H9 (cell line): ENCODE data around the gene BRPF1. TPM values are rescaled to one million over a fixed set of nuclear protein-coding genes. Genes with fewer than 3 reads are reported as not detected.

Experiments used
- DNase-seq: peaks from one replicate; pipeline ENCODE4 v3.0.0-alpha.2; 2017
- H2AFZ ChIP-seq: one replicate; pipeline ENCODE4 v1.6.1; 2013; ENCODE audit warnings: mild to moderate bottlenecking, low read length, control low read depth, moderate library complexity
- H2AK5ac ChIP-seq: 2 replicates; pipeline ENCODE4 v1.6.1; 2013; ENCODE audit warnings: low read length, control low read depth, mixed read lengths; ENCODE audit not compliant: insufficient read length
- H2BK120ac ChIP-seq: one replicate; pipeline ENCODE4 v1.6.1; 2013; ENCODE audit warnings: low read depth, mild to moderate bottlenecking, low read length, control low read depth, inconsistent platforms; ENCODE audit not compliant: poor library complexity, severe bottlenecking
- H2BK12ac ChIP-seq: 2 replicates; pipeline ENCODE4 v1.6.1; 2013; ENCODE audit warnings: low read length, control low read depth, mixed read lengths, low read depth; ENCODE audit not compliant: insufficient read length
- H2BK15ac ChIP-seq: 2 replicates; pipeline ENCODE4 v1.6.1; 2013; ENCODE audit warnings: low read depth, low read length, control low read depth
- H2BK20ac ChIP-seq: one replicate; pipeline ENCODE4 v1.6.1; 2013; ENCODE audit warnings: low read depth, mild to moderate bottlenecking, low read length, control low read depth, inconsistent platforms; ENCODE audit not compliant: poor library complexity, severe bottlenecking
- H2BK5ac ChIP-seq: 2 replicates; pipeline ENCODE4 v1.6.1; 2013; ENCODE audit warnings: low read length, control low read depth, mixed read lengths; ENCODE audit not compliant: insufficient read length
- H3K14ac ChIP-seq: 2 replicates; pipeline ENCODE4 v1.6.1; 2013; ENCODE audit warnings: low read length, control low read depth; ENCODE audit not compliant: insufficient read depth
- H3K18ac ChIP-seq: 2 replicates; pipeline ENCODE4 v1.6.1; 2013; ENCODE audit warnings: low read depth, mild to moderate bottlenecking, mixed read lengths, low read length, control low read depth; ENCODE audit not compliant: insufficient read length
- H3K23ac ChIP-seq: 2 replicates; pipeline ENCODE4 v1.6.1; 2013; ENCODE audit warnings: low read length, control low read depth, mixed read lengths, low read depth; ENCODE audit not compliant: insufficient read length
- H3K23me2 ChIP-seq: 2 replicates; pipeline ENCODE4 v1.6.1; 2013; ENCODE audit warnings: low read depth, mild to moderate bottlenecking, mixed read lengths, low read length, control low read depth; ENCODE audit not compliant: insufficient read length, poor library complexity, severe bottlenecking
- H3K27ac ChIP-seq: 2 replicates; pipeline ENCODE4 v1.5.1; 2013; ENCODE audit warnings: low read length, control low read depth, mixed read lengths, low read depth; ENCODE audit not compliant: insufficient read length
- H3K27me3 ChIP-seq: 2 replicates; pipeline ENCODE4 v1.6.1; 2013; ENCODE audit warnings: low read length, control low read depth, inconsistent platforms; ENCODE audit not compliant: insufficient read depth
- H3K4ac ChIP-seq: 2 replicates; pipeline ENCODE4 v1.6.1; 2013; ENCODE audit warnings: low read depth, mild to moderate bottlenecking, control low read depth, inconsistent platforms, low read length, moderate library complexity
- H3K4me1 ChIP-seq: 2 replicates; pipeline ENCODE4 v1.6.1; 2013; ENCODE audit warnings: low read length, control low read depth, inconsistent platforms; ENCODE audit not compliant: insufficient read depth
- H3K4me2 ChIP-seq: 2 replicates; pipeline ENCODE4 v1.6.1; 2013; ENCODE audit warnings: low read length, control low read depth, mixed read lengths; ENCODE audit not compliant: insufficient read length, insufficient read depth
- H3K56ac ChIP-seq: 2 replicates; pipeline ENCODE4 v1.6.1; 2013; ENCODE audit warnings: low read depth, mild to moderate bottlenecking, mixed read lengths, low read length, control low read depth; ENCODE audit not compliant: insufficient read length
- H3K79me1 ChIP-seq: 2 replicates; pipeline ENCODE4 v1.6.1; 2013; ENCODE audit warnings: low read depth, mild to moderate bottlenecking, moderate library complexity, low read length, control low read depth, inconsistent platforms; ENCODE audit not compliant: insufficient read depth, poor library complexity, severe bottlenecking
- H3K79me2 ChIP-seq: 2 replicates; pipeline ENCODE4 v1.6.1; 2013; ENCODE audit warnings: low read length, control low read depth, inconsistent platforms; ENCODE audit not compliant: insufficient read depth
- H3K9ac ChIP-seq: 2 replicates; pipeline ENCODE4 v1.6.1; 2013; ENCODE audit warnings: low read length, control low read depth, mixed read lengths; ENCODE audit not compliant: insufficient read length; ENCODE audit errors: extremely low read depth
- H3K9me3 ChIP-seq: one replicate; pipeline ENCODE4 v1.6.1; 2013; ENCODE audit warnings: low read depth, low read length, inconsistent platforms; ENCODE audit not compliant: control insufficient read depth
- H3T11ph ChIP-seq: one replicate; pipeline ENCODE4 v1.6.1; 2013; ENCODE audit warnings: mild to moderate bottlenecking, low read length, control low read depth, inconsistent platforms
- H4K20me1 ChIP-seq: one replicate; pipeline ENCODE4 v1.6.1; 2013; ENCODE audit not compliant: control insufficient read depth, insufficient read length, insufficient read depth
- H4K5ac ChIP-seq: 2 replicates; pipeline ENCODE4 v1.6.1; 2013; ENCODE audit warnings: low read depth, mild to moderate bottlenecking, mixed read lengths, low read length, control low read depth; ENCODE audit not compliant: insufficient read length
- H4K8ac ChIP-seq: replicated peaks from 2 replicates; pipeline ENCODE4 v1.6.1; 2013; ENCODE audit warnings: low read length, control low read depth, mixed read lengths, low read depth; ENCODE audit not compliant: insufficient read length
- H4K91ac ChIP-seq: 2 replicates; pipeline ENCODE4 v1.6.1; 2013; ENCODE audit warnings: low read depth, mild to moderate bottlenecking, moderate library complexity, mixed read lengths, low read length, control low read depth; ENCODE audit not compliant: insufficient read length
- H3K27ac Mint-ChIP-seq, 3 experiments: 2 replicates in 2 of 3; 3 replicates in 1 of 3; pipeline ENCODE4 v1.8.0; 2020 to 2021; ENCODE audit warnings: mixed read lengths in 3 of 3, mild to moderate bottlenecking in 1 of 3, moderate library complexity in 1 of 3
- H3K27me3 Mint-ChIP-seq: 2 replicates; pipeline ENCODE4 v1.8.0; 2021; ENCODE audit warnings: low read depth, mild to moderate bottlenecking, moderate library complexity, mixed read lengths
- H3K36me3 Mint-ChIP-seq, 3 experiments: 2 replicates in 2 of 3; 3 replicates in 1 of 3; pipeline ENCODE4 v1.8.0; 2020 to 2021; ENCODE audit warnings: low read depth in 3 of 3, mixed read lengths in 3 of 3; ENCODE audit not compliant: insufficient read depth in 1 of 3
- H3K4me1 Mint-ChIP-seq, 2 experiments: 2 replicates each; pipeline ENCODE4 v1.8.0; 2020; ENCODE audit warnings: mixed read lengths in 2 of 2
- H3K4me3 Mint-ChIP-seq, 2 experiments: 2 replicates in 1 of 2; 3 replicates in 1 of 2; pipeline ENCODE4 v1.8.0; 2020 to 2021; ENCODE audit warnings: mild to moderate bottlenecking in 2 of 2, mixed read lengths in 2 of 2, moderate library complexity in 1 of 2
- H3K9me3 Mint-ChIP-seq, 2 experiments: 2 replicates in 1 of 2; 3 replicates in 1 of 2; pipeline ENCODE4 v1.8.0; 2020; ENCODE audit warnings: mild to moderate bottlenecking in 2 of 2, mixed read lengths in 2 of 2, moderate library complexity in 1 of 2
- WGBS: extraction: QIAGEN DNeasy Blood & Tissue Kit; methylation state at CpG from one replicate; pipeline ENCODE4 v1.1.7; 2013; ENCODE audit warnings: missing lambda C conversion rate, low lambda C conversion rate, mixed read lengths; ENCODE audit not compliant: insufficient read length; ENCODE audit errors: extremely low coverage; 5-methylcytosine and 5-hydroxymethylcytosine counted together
- total RNA-seq: library from RNA; stranded (reverse); gene quantifications from 2 replicates; pipeline ENCODE4 v1.2.1, GENCODE V29; 2021
- TF ChIP-seq, protein P1 (sequence below): fragments of 200-600 bp; sonication (generic); conservative IDR thresholded peaks from 3 replicates; pipeline ENCODE4 v1.8.0; 2021; ENCODE audit warnings: antibody characterized with exemption, mild to moderate bottlenecking

The BRPF1 gene
- total RNA-seq, 1 experiment from 2014 or later = 38.6 TPM

DNA sequence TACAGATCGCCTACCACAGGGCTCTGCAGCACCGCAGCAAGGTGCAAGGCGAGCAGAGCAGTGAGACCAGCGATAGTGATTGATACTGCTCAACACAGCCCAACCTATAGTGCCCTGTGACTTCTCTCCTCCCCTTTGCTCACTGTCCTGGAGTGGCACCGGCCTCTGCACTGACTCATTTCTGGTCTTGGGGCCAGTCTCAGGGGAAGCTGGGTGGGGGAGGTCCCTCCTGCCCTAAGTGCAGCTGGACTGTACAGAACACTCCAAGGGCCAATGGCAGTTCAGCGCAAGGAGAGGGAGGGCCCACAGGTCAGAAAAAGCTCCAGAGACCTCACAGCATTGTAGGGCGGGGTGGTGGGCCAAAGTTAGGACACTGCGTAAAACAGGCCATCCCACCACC is 15.7 kb downstream of the BRPF1 start:
- Histone ChIP-seq H3K14ac (no peak overlapping the region), H2AK5ac (no peak overlapping the region), H4K8ac (no peak overlapping the region), H3K79me1 (no peaks in the 10 kb centered on the region), H4K91ac (no peak overlapping the region), H3K27ac (no peak overlapping the region), H3K4me2 (no peak overlapping the region), H3K4ac (no peak overlapping the region), H2BK120ac (no peak overlapping the region), H3K9me3 (no peaks in the 10 kb centered on the region), H2BK15ac (no peak overlapping the region), H3K23ac (no peak overlapping the region), H3K27me3 (no peaks in the 10 kb centered on the region), H3K4me1 (no peaks in the 10 kb centered on the region), H3K18ac (no peak overlapping the region), H4K20me1 (no peaks in the 10 kb centered on the region), H2AFZ (no peak overlapping the region), H4K5ac (no peak overlapping the region), H2BK20ac (no peak overlapping the region), H2BK5ac (no peak overlapping the region), H3K79me2 (no peaks in the 10 kb centered on the region), H2BK12ac (no peak overlapping the region), H3T11ph (no peak overlapping the region), H3K23me2 (no peaks in the 10 kb centered on the region), H3K9ac (no peak overlapping the region), H3K56ac (no peak overlapping the region)
- Mint-ChIP-seq H3K36me3 (peaks cover 56 to 88% (median 80%) of the 10 kb centered on the region in 3 experiments; a peak in 6 of 7 replicates), H3K27ac (no peak overlapping the region), H3K4me1 (peaks cover 13% of the 10 kb centered on the region in 2 experiments), H3K4me3 (no peak overlapping the region), H3K27me3 (no peaks in the 10 kb centered on the region; the same call in 1 of the 2 replicates), H3K9me3 (no peaks in the 10 kb centered on the region)
- DNase-seq = no peak
- TF ChIP-seq, protein P1, sequence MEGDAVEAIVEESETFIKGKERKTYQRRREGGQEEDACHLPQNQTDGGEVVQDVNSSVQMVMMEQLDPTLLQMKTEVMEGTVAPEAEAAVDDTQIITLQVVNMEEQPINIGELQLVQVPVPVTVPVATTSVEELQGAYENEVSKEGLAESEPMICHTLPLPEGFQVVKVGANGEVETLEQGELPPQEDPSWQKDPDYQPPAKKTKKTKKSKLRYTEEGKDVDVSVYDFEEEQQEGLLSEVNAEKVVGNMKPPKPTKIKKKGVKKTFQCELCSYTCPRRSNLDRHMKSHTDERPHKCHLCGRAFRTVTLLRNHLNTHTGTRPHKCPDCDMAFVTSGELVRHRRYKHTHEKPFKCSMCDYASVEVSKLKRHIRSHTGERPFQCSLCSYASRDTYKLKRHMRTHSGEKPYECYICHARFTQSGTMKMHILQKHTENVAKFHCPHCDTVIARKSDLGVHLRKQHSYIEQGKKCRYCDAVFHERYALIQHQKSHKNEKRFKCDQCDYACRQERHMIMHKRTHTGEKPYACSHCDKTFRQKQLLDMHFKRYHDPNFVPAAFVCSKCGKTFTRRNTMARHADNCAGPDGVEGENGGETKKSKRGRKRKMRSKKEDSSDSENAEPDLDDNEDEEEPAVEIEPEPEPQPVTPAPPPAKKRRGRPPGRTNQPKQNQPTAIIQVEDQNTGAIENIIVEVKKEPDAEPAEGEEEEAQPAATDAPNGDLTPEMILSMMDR = no peak
- WGBS = no CpG with 5 or more reads among the region's 8 CpGs
